ENCODE results near the gene NSG2. TPM values are rescaled to one million over a fixed set of nuclear protein-coding genes. Genes with fewer than 3 reads are reported as not detected.

NSG2 gene
- total RNA-seq, 1 donor from 2014 or later: 0.09 TPM

- H3K4me3 Mint-ChIP-seq (ENCODE audit: unreplicated experiment): no peak overlapping the region
- Histone ChIP-seq H3K4me2 (ENCODE audit: low read length) (no peak overlapping the region), H3K4me1 (ENCODE audit: insufficient read depth, low read length) (peaks cover 6% of the 10 kb centered on the region), H2AFZ (ENCODE audit: low read depth, low read length) (no peak overlapping the region), H3K9ac (ENCODE audit: low read length) (no peak overlapping the region), H3K4me3 (ENCODE audit: insufficient read depth, low read depth, low read length) (no peak overlapping the region), H4K20me1 (ENCODE audit: insufficient read depth, low read length) (no peaks in the 10 kb centered on the region), H3K9me3 (ENCODE audit: insufficient read depth, low read depth, low read length) (no peaks in the 10 kb centered on the region), H3K27ac (ENCODE audit: low read depth, low read length) (no peak overlapping the region), H3K27me3 (ENCODE audit: insufficient read depth, low read length) (no peaks in the 10 kb centered on the region), H3K79me2 (ENCODE audit: insufficient read depth, low read length) (no peaks in the 10 kb centered on the region), H3K36me3 (ENCODE audit: insufficient read depth, low read length) (no peaks in the 10 kb centered on the region)
- TF ChIP-seq CTCF (IDR thresholded peaks at IDR 0.05; ENCODE audit: insufficient read depth, low read depth, low read length) (no peak), EZH2 (IDR thresholded peaks at IDR 0.05; ENCODE audit: insufficient read depth, low read length) (no peak)
- no peaks in the 10 kb centered on the region for H3K36me3 Mint-ChIP-seq (ENCODE audit: low read depth, unreplicated experiment)
- H3K27me3 Mint-ChIP-seq (ENCODE audit: low read depth, unreplicated experiment): peaks cover 16% of the 10 kb centered on the region
- DNase-seq (ENCODE audit: low read depth) (no peak), FAIRE-seq (no peak)
- no peak overlapping the region for H3K27ac Mint-ChIP-seq (ENCODE audit: unreplicated experiment)
- H3K9me3 Mint-ChIP-seq (ENCODE audit: unreplicated experiment): no peaks in the 10 kb centered on the region
- no peaks in the 10 kb centered on the region for H3K4me1 Mint-ChIP-seq (ENCODE audit: low read depth, unreplicated experiment)
Measured at GRCh38 chr5:174094857-174095606, 49.5 kb downstream of the NSG2 start.

GRCh38 chr5:174096619-174097018, 51.1 kb downstream of the NSG2 start:
- no peak for TF ChIP-seq CTCF (IDR thresholded peaks at IDR 0.05; ENCODE audit: insufficient read depth, low read depth, low read length)
- TF ChIP-seq EZH2 (IDR thresholded peaks at IDR 0.05; ENCODE audit: insufficient read depth, low read length): no peak
- H3K4me3 ChIP-seq (ENCODE audit: insufficient read depth, low read depth, low read length): no peak overlapping the region
- H3K36me3 Mint-ChIP-seq (ENCODE audit: low read depth, unreplicated experiment): no peaks in the 10 kb centered on the region
- H3K4me1 Mint-ChIP-seq (ENCODE audit: low read depth, unreplicated experiment): no peaks in the 10 kb centered on the region
- DNase-seq (ENCODE audit: low read depth) (no peak), FAIRE-seq (no peak)
- no peaks in the 10 kb centered on the region for H3K79me2 ChIP-seq (ENCODE audit: insufficient read depth, low read length)
- no peak overlapping the region for H3K27ac Mint-ChIP-seq (ENCODE audit: unreplicated experiment)
- no peak overlapping the region for H3K4me3 Mint-ChIP-seq (ENCODE audit: unreplicated experiment)
- H3K36me3 ChIP-seq (ENCODE audit: insufficient read depth, low read length): no peaks in the 10 kb centered on the region
- peaks cover 6% of the 10 kb centered on the region for H3K27me3 Mint-ChIP-seq (ENCODE audit: low read depth, unreplicated experiment)
- H3K9ac ChIP-seq (ENCODE audit: low read length): no peak overlapping the region
- no peak overlapping the region for H3K4me2 ChIP-seq (ENCODE audit: low read length)
- peaks cover 6% of the 10 kb centered on the region for H3K4me1 ChIP-seq (ENCODE audit: insufficient read depth, low read length)
- no peak overlapping the region for H2AFZ ChIP-seq (ENCODE audit: low read depth, low read length)
- peaks cover 2% of the 10 kb centered on the region for H3K27me3 ChIP-seq (ENCODE audit: insufficient read depth, low read length)
- H3K27ac ChIP-seq (ENCODE audit: low read depth, low read length): no peak overlapping the region
- no peaks in the 10 kb centered on the region for H3K9me3 ChIP-seq (ENCODE audit: insufficient read depth, low read depth, low read length)
- no peaks in the 10 kb centered on the region for H3K9me3 Mint-ChIP-seq (ENCODE audit: unreplicated experiment)
- H4K20me1 ChIP-seq (ENCODE audit: insufficient read depth, low read length): no peaks in the 10 kb centered on the region

Measured in astrocyte (in vitro differentiated cells and primary cell).